Smooth muscle cell (in vitro differentiated cells): ENCODE data around the gene OSER1. TPM values are rescaled to one million over a fixed set of nuclear protein-coding genes. Genes with fewer than 3 reads are reported as not detected.

Source experiments
- DNase-seq: peaks from one replicate; lab custom pipeline; 2025; ENCODE audit not compliant: unreplicated experiment; lab: John Stamatoyannopoulos, UW
- H2AFZ ChIP-seq: fragments of 200-600 bp; sonication (generic); 2 replicates; pipeline ENCODE4 v1.6.0; 2016; ENCODE audit warnings: antibody characterized with exemption, low read depth, mild to moderate bottlenecking
- H3F3A ChIP-seq: fragments of 200-600 bp; sonication (generic); 2 replicates; pipeline ENCODE4 v1.6.0; 2017; ENCODE audit warnings: antibody characterized with exemption, low read depth
- H3K27ac ChIP-seq: fragments of 200-600 bp; sonication (generic); 2 replicates; pipeline ENCODE4 v1.5.1; 2016; ENCODE audit warnings: low read depth, mild to moderate bottlenecking
- H3K27me3 ChIP-seq: fragments of 200-600 bp; sonication (generic); 2 replicates; pipeline ENCODE4 v1.6.1; 2016; ENCODE audit warnings: low read depth, mild to moderate bottlenecking
- H3K36me3 ChIP-seq: fragments of 200-600 bp; sonication (generic); 2 replicates; pipeline ENCODE4 v1.5.1; 2016; ENCODE audit warnings: low read depth
- H3K4me1 ChIP-seq: fragments of 200-600 bp; sonication (generic); 2 replicates; pipeline ENCODE4 v1.5.1; 2016; ENCODE audit warnings: low read depth
- H3K4me2 ChIP-seq: fragments of 200-600 bp; sonication (generic); 2 replicates; pipeline ENCODE4 v1.6.0; 2016; ENCODE audit warnings: mild to moderate bottlenecking
- H3K4me3 ChIP-seq: fragments of 200-600 bp; sonication (generic); 2 replicates; pipeline ENCODE4 v1.5.1; 2016; ENCODE audit warnings: mild to moderate bottlenecking
- H3K79me2 ChIP-seq: fragments of 200-600 bp; sonication (generic); 2 replicates; pipeline ENCODE4 v1.6.0; 2016; ENCODE audit warnings: low read depth, mild to moderate bottlenecking
- H3K9ac ChIP-seq: fragments of 200-600 bp; sonication (generic); 2 replicates; pipeline ENCODE4 v1.6.0; 2016; ENCODE audit warnings: low read depth
- H3K9me3 ChIP-seq: fragments of 200-600 bp; sonication (generic); replicated peaks from 2 replicates; pipeline ENCODE4 v1.5.1; 2016; ENCODE audit warnings: low read depth
- H4K20me1 ChIP-seq: fragments of 200-600 bp; sonication (generic); 2 replicates; pipeline ENCODE4 v1.6.0; 2016; ENCODE audit warnings: low read depth
- CTCF ChIP-seq: fragments of 200-600 bp; sonication (generic); IDR thresholded peaks from 2 replicates; pipeline ENCODE4 v1.5.1; 2017; ENCODE audit warnings: borderline replicate concordance, mild to moderate bottlenecking, antibody characterized with exemption; ENCODE audit not compliant: insufficient read depth, poor library complexity, severe bottlenecking
- WGBS: methylation state at CpG from one replicate; pipeline ENCODE4 v1.1.7; 2016; ENCODE audit warnings: low lambda C conversion rate; 5-methylcytosine and 5-hydroxymethylcytosine counted together
- polyA plus RNA-seq: library from polyadenylated mRNA; unstranded; fragments of >200 nt; fragmentation: Nextera tagmentation; extraction: Ambion mirVana; gene quantifications from 2 replicates; pipeline ENCODE4 v1.2.1, GENCODE V29; 2016
- total RNA-seq: library from RNA; depleted of rRNA; stranded (reverse); fragments of >200 nt; gene quantifications from 2 replicates; pipeline ENCODE4 v1.2.3, GENCODE V29; 2014

The OSER1 gene
- total RNA-seq, result 32.8 and 42.3 TPM in 2 replicates
- 33.1 and 37.6 TPM in 2 replicates for polyA plus RNA-seq

GRCh38 chr20:44210406-44211176, at the start of gene OSER1:
OSER1 (minus strand) TSS chr20:44210771; CDS start chr20:44206957, 3,814 bp downstream.
- peaks cover 45% of the 10 kb centered on the region for H3K79me2 ChIP-seq
- peaks cover 23% of the 10 kb centered on the region for H3K4me1 ChIP-seq
- no peaks in the 10 kb centered on the region for H3K27me3 ChIP-seq
- peak within 1 kb of the TSS; percentile 75 for H3K4me3 ChIP-seq
- no peaks in the 10 kb centered on the region for H3K36me3 ChIP-seq
- no peaks in the 10 kb centered on the region for H3K9me3 ChIP-seq
- peak; percentile 93 for DNase-seq
- H3K27ac ChIP-seq, result peak within 1 kb of the TSS; percentile 93
- WGBS, result under 1% methylated on average over 56 of the region's 79 CpGs
- peak within 1 kb of the TSS; percentile 94 for H3K4me2 ChIP-seq
- no peak for TF ChIP-seq CTCF
- H2AFZ ChIP-seq, result peak within 1 kb of the TSS; percentile 92
- peak within 1 kb of the TSS; percentile 93 for H3K9ac ChIP-seq
- H3F3A ChIP-seq, result peaks cover 5% of the 10 kb centered on the region
- H4K20me1 ChIP-seq, result peaks cover 36% of the 10 kb centered on the region

GRCh38 chr20:44258226-44258890, 47.8 kb upstream of the OSER1 start:
- no peak for DNase-seq
- H3K36me3 ChIP-seq, result no peaks in the 10 kb centered on the region
- no peaks in the 10 kb centered on the region for H3K4me1 ChIP-seq
- H3K9ac ChIP-seq, result no peak overlapping the region
- H3K27ac ChIP-seq, result no peak overlapping the region
- H3K27me3 ChIP-seq, result no peaks in the 10 kb centered on the region
- H3K4me2 ChIP-seq, result no peak overlapping the region
- no peaks in the 10 kb centered on the region for H3K79me2 ChIP-seq
- no peaks in the 10 kb centered on the region for H3F3A ChIP-seq
- H3K4me3 ChIP-seq, result no peak overlapping the region
- H4K20me1 ChIP-seq, result no peaks in the 10 kb centered on the region
- no peak for TF ChIP-seq CTCF
- no peak overlapping the region for H2AFZ ChIP-seq
- H3K9me3 ChIP-seq, result no peaks in the 10 kb centered on the region
- 91% methylated on average over 14 of the region's 28 CpGs for WGBS

- 95% methylated on average over 17 of the region's 21 CpGs for WGBS
- Histone ChIP-seq H3K27me3 (no peaks in the 10 kb centered on the region), H3K9ac (no peak overlapping the region), H3K27ac (no peak overlapping the region), H3K4me1 (no peaks in the 10 kb centered on the region), H3K79me2 (no peaks in the 10 kb centered on the region), H3F3A (no peaks in the 10 kb centered on the region), H3K4me2 (no peak overlapping the region), H3K4me3 (no peak overlapping the region), H3K36me3 (no peaks in the 10 kb centered on the region), H2AFZ (no peak overlapping the region), H3K9me3 (no peaks in the 10 kb centered on the region), H4K20me1 (no peaks in the 10 kb centered on the region)
- no peak for TF ChIP-seq CTCF
- DNase-seq, result no peak
Observed at GRCh38 chr20:44256961-44257360, 46.4 kb upstream of the OSER1 start.
